Epidermal melanocyte (primary cell): ENCODE measurements around the gene SUMF2.
"Not testable (repeated sequence)": the region's sequence is repeated elsewhere in the genome, so short reads cannot be mapped to it uniquely, and the experiment has no call there.

Source experiments
- DNase-seq: peaks from one replicate; pipeline ENCODE4 v3.0.0; 2011; ENCODE audit warnings: low spot score; ENCODE audit not compliant: insufficient read length

Gene SUMF2

DNA sequence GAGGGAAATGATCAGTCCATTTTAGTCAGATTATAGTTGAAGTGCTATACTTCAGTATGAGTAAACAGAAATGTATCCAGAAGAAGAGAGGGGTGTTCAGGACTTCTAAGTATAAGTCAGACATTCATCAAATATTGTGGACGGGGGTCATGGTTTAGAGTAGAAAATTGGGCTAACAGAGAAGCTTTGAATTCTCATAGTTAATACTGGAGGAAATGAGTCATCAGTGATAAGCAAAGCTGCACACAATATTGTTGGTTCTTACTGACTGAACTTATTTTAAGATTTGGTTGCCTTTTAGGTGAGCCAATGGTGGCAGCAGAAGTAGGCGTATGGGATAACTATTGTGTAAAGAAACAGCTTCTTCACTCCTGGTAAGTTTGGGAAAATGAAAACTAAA lies 1.7 kb upstream of the SUMF2 start:
- no peak for DNase-seq

DNA sequence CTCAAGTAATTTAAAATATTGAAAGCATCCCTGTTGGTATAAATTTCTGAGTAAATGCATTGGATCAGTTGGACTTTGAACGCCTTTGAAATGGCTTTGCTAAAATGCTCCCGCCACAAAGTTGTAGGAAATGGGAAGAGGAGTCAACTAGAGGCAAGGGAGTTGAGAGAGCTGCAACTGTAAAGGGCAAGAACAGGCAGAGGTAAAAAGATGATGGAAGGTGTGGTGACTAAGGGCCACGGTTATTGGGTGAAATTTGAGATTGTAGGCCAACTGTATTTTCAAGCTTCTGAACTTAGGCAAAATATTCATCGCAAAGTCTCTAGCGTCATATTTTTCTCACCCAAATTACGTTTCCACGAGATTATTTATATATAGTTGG lies 595 bp upstream of the SUMF2 start:
- DNase-seq: no peak

DNA sequence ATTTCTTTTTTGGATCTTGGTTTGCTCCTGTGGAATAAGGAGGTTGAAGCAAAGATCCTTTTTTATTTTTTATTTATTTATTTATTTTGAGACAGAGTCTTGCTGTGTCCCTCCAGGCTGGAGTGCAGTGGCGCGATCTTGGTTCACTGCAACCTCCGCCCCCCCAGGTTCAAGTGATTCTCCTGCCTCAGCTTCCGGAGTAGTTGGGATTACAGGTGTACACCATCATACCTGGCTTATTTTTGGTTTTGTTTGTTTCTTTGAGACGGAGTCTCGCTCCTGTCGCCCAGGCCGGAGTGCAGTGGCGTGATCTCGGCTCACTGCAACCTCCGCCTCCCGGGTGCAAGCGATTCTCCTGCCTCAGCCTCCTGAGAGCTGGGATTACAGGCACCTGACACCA lies 2.3 kb downstream of the SUMF2 start:
- not testable (repeated sequence) for DNase-seq

DNA sequence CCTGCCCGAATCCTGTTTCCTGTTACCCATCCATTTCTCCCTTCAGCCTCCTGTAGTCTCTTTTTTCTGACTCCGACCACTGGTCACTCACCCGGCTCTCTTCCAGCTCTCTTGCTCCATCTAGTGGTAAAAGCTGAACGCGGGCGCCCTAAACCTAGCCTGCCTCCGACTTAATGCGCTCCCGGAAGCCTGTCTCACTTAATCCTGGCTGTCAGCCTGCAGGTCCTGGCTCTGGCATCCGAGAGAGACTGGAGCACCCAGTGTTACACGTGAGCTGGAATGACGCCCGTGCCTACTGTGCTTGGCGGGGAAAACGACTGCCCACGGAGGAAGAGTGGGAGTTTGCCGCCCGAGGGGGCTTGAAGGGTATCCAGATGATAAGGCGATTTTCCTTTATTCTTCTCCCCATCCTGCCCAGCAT lies 10.3 kb downstream of the SUMF2 start:
- no peak for DNase-seq

DNA sequence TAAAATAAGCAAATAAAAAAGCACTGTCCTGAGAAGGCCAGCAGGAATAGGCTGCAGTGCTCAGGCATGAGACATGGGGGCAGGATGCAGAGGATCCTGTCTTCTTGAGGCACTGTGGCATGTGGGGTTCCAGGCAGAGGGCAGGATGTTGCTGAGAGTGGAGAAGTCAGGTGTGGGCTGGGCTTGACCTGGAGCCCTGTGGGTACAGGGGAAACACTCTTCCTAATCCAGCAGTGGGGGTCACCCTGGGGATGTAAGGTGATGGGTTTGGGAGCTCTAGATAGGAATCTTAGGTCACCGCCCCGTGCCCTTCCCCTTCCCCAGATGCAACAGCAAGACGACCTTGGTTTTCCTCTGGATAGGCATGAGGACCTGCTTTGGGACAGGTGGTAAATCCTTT lies 13.6 kb downstream of the SUMF2 start:
- DNase-seq: no peak

DNA sequence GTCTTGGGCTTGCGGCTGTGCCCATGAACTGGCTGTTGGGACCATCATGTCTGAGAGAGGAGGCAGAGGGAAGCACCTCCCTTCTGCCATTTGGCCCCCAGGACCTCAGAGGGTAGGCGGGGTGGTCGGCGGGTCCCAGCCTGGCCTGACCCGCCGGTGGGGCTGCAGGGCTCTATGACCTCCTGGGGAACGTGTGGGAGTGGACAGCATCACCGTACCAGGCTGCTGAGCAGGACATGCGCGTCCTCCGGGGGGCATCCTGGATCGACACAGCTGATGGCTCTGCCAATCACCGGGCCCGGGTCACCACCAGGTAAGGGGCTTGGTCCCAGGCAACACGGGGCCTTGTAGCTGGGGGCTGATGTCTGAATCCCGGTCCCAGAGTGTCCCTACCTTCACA lies 14.1 kb downstream of the SUMF2 start:
- DNase-seq: no peak

DNA sequence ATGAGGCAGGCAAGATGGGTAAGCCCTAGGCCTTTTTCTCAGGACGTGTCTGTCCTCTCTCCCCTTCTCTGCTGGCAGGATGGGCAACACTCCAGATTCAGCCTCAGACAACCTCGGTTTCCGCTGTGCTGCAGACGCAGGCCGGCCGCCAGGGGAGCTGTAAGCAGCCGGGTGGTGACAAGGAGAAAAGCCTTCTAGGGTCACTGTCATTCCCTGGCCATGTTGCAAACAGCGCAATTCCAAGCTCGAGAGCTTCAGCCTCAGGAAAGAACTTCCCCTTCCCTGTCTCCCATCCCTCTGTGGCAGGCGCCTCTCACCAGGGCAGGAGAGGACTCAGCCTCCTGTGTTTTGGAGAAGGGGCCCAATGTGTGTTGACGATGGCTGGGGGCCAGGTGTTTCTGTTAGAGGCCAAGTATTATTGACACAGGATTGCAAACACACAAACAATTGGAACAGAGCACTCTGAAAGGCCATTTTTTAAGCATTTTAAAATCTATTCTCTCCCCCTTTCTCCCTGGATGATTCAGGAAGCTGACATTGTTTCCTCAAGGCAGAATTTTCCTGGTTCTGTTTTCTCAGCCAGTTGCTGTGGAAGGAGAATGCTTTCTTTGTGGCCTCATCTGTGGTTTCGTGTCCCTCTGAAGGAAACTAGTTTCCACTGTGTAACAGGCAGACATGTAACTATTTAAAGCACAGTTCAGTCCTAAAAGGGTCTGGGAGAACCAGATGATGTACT lies 15.5 kb downstream of the SUMF2 start:
- DNase-seq: peak; percentile 50

DNA sequence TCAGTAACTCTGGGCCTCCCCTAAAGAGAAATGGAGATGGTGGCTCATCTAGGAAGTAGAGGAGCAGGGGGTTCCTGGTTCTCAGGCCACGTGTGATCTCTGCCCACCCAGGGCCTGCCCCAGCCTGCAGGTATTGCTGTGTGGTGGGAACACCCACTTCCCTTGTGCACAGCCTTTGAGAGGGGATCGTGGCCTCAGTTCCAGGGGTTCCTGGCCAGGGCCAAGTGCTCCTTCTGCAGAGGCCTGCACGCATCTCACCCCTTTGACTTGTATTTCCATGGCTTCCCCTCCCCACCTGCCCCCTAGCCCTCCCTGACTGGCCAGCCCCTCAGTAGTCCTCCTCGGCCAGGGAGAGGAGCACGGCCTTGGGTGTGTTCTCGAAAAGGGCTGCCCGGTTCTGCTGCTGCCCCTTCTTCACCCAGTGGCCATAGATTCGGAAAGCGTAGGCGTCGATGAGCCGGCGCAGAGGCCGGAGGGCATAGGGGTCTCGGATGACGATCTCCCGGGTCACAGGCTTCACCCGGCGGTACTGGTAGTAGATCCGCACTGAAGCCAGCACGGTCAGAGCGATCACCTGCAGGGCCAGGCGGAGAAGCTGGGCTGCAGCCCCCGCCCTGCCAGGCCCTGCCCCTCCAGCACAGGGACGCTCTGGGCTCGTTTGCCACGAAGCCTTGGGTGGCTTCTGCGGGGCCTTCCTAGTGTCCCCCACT lies 16.8 kb downstream of the SUMF2 start:
- not testable (repeated sequence) for DNase-seq

DNA sequence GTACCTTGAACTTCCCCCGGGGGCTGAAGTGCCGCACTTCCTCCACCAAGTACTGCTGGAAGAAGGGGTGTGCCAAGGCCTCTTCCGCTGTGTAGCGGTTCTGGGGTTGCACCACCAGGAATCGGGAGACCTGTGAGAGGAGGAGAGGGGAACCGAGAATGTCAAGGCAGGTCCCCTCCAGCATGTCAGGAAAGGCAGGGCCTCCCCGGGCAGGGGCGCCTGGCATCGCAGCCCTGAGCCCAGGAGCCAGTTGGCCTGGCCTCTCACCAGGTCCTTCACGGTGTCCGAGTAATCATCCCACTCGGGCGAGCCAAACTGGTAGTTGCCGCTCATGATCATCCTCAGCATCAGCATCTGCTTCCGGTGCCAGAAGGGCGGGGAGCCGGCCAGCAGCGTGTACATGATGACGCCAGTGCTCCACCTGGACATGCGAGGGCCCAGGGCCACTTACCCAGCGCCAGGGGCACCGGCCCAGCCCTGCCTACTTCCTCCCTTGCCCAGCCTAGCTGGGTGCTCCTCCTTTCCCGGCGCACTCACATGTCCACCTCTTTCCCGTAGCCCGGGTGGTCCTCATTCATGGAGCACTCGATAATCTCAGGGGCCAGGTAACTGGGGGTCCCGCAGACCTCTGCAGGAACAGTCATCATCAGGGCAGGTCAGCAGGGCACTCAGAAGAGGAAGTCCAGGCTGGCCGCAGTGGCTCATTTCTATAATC lies 17.7 kb downstream of the SUMF2 start:
- no peak for DNase-seq

DNA sequence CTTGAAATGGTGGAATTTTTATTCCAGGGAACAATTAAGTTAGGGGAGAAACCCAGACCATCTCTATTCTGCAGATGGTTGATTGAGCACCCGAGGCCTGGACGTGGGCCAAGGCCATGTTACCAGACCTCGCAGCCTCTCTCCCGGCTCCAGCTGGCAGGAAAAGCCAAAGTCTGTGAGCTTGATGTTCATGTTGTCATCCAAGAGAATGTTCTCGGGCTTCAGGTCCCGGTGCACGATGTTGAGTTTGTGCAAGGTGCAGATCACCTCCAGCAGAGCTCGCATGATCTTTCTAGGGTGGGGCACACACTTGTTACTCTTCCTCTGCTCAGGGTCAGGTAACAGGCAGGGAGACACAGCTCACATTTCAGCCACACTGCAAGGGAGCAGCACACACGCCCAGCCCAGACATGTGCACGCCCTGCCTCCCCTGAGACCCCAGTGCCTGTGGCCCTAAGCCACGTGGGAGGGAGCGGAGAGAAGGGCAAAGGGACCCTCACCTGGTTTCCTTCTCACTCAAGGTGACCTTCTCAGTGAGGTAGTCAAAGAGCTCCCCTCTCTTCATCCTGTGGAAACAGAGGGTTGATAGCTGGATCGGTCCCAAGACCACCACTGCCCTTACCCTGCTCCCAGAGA lies 19.2 kb downstream of the SUMF2 start:
- no peak for DNase-seq

DNA sequence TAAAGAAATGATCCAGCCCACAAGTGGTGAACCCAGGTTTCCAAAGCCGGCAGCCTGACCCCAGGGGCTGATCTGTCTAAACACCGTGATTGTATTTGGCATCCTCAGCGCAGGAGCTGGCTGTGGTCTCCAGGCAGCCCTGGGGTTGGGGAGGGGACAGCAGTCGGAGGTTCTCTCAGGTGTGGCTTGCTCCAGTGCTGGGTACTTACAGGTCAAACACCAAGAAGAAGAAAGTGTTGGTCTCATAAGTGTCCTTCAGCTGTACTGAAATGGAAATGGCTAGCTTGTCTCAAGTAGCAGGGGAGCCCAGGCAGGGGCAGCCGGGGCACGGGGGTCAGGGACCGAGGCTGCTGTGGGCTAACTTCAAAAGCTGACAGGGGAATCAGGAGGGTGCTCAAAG lies 22.7 kb downstream of the SUMF2 start:
- DNase-seq: no peak

DNA sequence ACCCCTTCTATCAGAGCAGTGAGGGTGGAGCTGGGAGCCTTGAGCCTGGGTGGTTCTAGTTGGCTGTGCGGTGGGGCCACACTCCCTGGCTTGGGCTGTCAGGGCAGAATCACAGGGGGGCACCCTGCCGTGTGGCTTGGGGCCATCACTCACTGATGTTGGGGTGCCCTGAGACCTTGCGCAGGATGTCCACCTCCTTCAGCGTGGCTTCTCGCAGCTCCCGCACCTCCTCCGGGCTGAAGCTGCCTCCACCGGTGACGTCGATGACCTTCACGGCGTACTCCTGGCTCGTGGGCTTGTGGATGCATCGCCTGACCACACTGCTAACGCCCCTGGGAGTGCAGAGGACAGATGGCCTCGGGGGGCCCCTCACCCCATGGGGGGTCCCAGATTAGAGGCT lies 23.4 kb downstream of the SUMF2 start:
- DNase-seq: no peak

DNA sequence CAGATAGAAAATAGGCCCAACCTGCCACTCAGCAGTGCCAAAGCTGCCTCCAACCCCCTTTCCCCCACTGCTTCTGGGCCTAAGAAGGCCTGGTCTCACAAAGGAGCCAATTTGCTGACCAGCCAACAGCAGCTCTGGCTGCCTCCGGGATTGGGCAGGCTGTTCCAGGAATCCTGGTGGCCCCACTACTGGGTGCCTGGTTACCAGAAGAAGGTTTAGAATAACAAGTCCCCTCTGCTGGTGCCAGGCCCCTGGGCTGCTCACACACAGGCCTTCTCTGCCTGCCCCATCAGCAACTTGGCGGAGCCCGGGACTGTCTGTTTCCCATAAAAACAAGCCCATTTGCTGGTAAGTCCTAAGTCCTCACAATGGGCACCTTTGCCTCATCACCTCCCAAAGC lies 27.5 kb downstream of the SUMF2 start:
- DNase-seq: no peak

DNA sequence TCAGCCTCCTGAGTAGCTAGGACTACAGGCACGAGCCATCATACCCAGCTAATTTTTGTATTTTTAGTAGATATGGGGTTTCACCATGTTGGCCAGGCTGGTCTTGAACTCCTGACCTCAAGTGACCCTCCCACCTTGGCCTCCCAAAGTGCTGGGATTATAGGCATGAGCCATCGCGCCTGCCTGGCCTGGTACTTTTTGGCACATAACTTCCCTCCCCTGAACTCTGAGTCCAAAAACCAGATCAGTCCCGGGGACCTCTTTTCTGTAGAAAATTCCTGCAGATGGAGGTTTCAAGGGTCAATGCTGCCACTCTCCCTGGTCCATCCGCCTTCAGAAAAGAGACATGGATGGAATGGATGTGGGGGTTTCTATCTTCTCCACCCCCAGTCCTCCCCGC lies 28.3 kb downstream of the SUMF2 start:
- peak; percentile 17 for DNase-seq

DNA sequence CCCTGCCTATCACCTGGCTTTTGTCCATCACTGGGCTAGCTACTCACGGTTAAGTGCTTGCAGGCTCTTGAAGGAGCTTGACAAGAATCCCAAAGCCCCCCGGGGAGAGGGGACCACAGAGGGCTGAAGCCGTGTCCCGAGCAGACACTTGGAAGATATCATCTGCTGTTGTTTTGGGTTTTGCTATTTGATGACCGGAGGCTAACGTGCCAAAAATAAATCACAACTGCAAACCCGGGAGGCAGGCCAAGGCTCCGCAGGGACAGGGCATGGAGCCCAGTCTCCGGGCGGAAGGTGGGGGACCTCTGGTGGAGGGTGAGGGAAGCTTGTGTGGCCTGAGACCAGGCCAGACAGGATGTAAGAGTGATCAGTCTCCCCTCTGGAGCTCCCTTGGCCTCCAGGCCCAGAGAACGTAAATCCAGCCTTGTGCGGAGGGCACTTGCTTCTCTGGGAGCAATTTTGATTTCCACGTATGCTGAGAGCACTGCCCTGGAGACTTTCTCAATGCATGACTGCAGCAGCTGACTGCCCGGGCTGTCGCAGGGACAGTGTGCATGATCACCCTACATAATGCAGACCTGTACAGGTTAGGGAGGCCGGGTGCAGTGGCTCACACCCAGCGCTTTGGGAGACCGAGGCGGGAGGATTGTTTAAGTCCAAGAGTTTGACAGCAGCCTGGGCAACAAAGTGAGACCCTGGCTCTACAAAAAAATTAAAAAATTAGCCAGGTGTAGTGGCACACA lies 28.9 kb downstream of the SUMF2 start, which contains the start of gene PHKG1:
PHKG1 (minus strand) TSS at position 164 of the 743 bp plus-strand sequence. CDS start 4,011 bp downstream, outside the sequence.
- DNase-seq: peak; percentile 85

DNA sequence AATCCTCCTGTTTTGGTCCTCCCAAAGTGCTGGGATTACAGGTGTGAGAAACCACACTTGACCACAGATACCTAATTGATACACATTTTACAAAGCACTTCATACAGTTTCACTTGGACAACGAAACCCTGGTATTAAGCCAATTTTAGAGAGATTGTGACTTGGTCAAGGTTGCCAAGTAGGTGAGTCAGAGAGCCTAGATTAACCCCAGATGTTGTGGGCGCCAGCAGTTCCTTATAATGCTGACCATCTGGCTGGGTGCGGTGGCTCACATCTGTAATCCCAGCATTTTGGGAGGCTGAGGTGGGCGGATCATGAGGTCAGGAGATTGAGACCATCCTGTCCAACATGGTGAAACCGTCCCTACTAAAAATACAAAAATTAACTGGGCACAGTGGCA lies 33.6 kb downstream of the SUMF2 start:
- DNase-seq: peak; percentile 30

DNA sequence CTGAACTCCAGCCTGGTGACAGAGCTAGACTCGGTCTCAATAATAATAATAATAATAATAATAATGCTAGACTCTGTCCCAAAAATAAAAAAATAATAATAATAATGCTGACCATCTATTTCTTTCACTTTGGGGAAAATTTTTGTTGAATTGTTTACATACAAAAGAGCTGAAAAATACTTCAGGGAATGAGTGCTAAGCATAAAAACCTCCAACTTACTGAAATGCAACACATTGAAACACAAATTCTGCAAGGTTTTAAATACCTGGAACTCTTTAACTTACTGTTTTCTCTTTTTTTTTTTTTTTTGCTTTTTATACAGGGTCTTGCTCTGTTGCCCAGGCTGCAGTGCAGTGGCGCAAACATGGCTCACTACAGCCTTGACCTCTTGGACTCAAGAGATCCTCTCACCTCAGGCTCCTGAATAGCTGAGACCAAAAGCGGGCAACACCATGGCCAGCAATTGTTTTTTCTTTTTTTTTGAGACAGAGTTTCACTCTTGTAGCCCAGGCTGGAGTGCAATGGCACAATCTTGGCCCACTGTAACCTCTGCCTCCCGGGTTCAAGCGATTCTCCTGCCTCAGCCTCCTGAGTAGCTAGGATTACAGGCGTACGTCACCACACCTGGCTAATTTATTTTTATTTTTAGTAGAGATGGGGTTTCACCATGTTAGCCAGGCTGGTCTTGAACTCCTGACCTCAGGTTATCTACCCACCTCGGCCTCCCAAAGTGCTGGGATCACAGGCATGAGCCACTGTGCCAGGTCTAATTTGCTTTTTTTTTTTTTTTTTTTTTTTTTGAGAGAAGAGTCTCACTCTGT lies 34.3 kb downstream of the SUMF2 start:
- DNase-seq: not testable (repeated sequence)

DNA sequence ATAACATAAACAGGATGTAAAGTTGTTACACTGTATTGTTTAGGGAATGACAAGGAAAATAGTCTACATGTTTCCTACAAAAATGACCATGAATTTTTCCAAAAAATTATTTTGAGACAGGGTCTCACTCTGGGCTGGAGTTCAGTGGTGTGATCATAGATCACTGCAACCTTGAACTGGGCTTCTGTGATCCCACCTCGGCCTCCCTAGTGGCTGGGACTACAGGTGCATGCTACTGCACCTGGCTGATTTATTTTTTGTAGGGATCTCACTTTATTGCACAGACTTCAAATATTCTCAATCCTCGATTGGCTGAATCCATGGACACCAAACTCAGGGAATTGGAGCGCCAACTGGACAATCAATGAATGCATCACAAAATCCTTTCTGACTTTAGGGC lies 35.6 kb downstream of the SUMF2 start:
- no peak for DNase-seq

DNA sequence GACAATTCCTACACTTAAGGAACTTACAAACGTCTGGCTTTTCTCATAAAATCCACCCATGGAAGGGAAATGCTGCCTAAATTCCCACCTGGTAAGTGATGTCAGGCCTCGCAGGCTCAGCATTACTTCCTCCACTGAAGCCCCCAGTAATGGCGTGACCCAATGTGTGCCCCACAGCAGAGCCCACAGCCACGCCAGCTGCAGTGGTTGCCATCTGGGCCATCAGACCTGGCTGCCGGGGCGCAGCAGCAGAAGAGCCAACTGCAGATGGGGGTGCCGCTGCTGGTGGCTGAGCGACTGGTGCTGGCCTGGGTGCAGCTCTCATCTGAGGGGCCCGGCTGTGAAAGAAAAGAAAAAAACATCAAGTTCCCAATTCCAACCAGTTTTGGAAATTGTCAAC lies 40.1 kb downstream of the SUMF2 start:
- DNase-seq: not testable (repeated sequence)

DNA sequence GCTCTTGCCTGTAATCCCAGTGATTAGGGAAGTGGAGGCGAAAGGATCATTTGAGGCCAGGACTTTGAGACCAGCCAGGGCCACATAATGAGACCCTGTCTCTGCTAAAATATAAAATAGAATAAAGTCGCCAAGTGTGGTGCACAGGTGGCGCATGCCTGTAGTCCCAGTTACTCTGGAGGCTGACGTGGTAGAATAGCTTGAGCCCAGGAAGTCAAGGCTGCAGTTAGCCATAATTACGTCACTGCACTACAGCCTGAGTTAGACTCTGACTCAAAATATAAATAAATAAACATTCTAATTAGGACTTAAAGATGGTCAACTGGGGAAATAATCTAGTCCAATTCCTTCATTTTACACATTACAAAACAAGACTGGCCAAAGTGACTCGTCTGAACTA lies 41.4 kb downstream of the SUMF2 start:
- DNase-seq: no peak
